Panc1 (cell line): Measurements from ENCODE around the gene CLK2. TPM values are rescaled to one million over a fixed set of nuclear protein-coding genes. Genes with fewer than 3 reads are reported as not detected.

Source experiments
- ATAC-seq: fragments of 200-7000 bp; cut with Tn5 transposase; 2 replicates; pipeline ENCODE4 v1.9.1; 2020; ENCODE audit warnings: mild to moderate bottlenecking, moderate library complexity
- BruUV-seq: library from RNA; stranded (reverse); fragments of 400-500 nt; replicated peaks from 2 replicates; lab custom pipeline; 2021; lab: Mats Ljungman, UMichigan
- CTCF ChIA-PET: fragments of 300-600 bp; sonication (Branson Sonifier 250); formaldehyde crosslinking; loops from one replicate; lab custom pipeline; 2022; ENCODE audit warnings: antibody characterized with exemption; lab: Charles Lee
- POLR2A ChIA-PET: fragments of 300-600 bp; sonication (Branson Sonifier 250); formaldehyde crosslinking; loops from one replicate; lab custom pipeline; 2022; ENCODE audit warnings: antibody characterized with exemption; lab: Charles Lee
- DNase-seq: peaks from one replicate; pipeline ENCODE4 v3.0.0-alpha.2; 2010; ENCODE audit warnings: low read depth, low spot score
- H3K27ac ChIP-seq: 2 replicates; pipeline ENCODE4 v1.5.1; 2011; ENCODE audit warnings: mild to moderate bottlenecking, low read length, inconsistent platforms
- H3K27me3 ChIP-seq: fragments of 200-500 bp; sonication (Bioruptor generic); 2 replicates; pipeline ENCODE4 v1.6.0; 2014; ENCODE audit warnings: low read length, inconsistent platforms; ENCODE audit not compliant: control insufficient read depth, insufficient read depth
- H3K36me3 ChIP-seq: fragments of 200-500 bp; sonication (Bioruptor generic); 2 replicates; pipeline ENCODE4 v1.5.1; 2014; ENCODE audit warnings: inconsistent platforms, mild to moderate bottlenecking, low read length, moderate library complexity; ENCODE audit not compliant: control insufficient read depth, insufficient read depth
- H3K4me1 ChIP-seq: 2 replicates; pipeline ENCODE4 v1.5.1; 2011; ENCODE audit warnings: inconsistent platforms, mild to moderate bottlenecking, low read length, moderate library complexity; ENCODE audit not compliant: control insufficient read depth, insufficient read depth
- H3K4me3 ChIP-seq, 2 experiments: 2 replicates each; pipeline ENCODE4 v1.5.1; 2011 to 2012; ENCODE audit warnings: low read depth in 2 of 2, low read length in 2 of 2, mild to moderate bottlenecking in 2 of 2, inconsistent platforms in 1 of 2, moderate library complexity in 1 of 2
- H3K9me3 ChIP-seq: fragments of 200-500 bp; sonication (Bioruptor generic); 2 replicates; pipeline ENCODE4 v1.5.1; 2014; ENCODE audit warnings: low read depth, mild to moderate bottlenecking, inconsistent platforms, low read length, moderate library complexity; ENCODE audit not compliant: control insufficient read depth, insufficient read depth
- POLR2AphosphoS5 ChIP-seq: IDR thresholded peaks from 2 replicates; pipeline ENCODE4 v1.6.1; 2012; ENCODE audit warnings: mild to moderate bottlenecking, low read depth, low read length, moderate library complexity
- SIN3A ChIP-seq: IDR thresholded peaks from 2 replicates; pipeline ENCODE4 v1.6.1; 2012; ENCODE audit warnings: low read depth, mild to moderate bottlenecking, low read length, moderate library complexity, borderline replicate concordance; ENCODE audit not compliant: insufficient read depth
- TCF7L2 ChIP-seq: IDR thresholded peaks from 2 replicates; pipeline ENCODE4 v1.6.1; 2011; ENCODE audit warnings: mild to moderate bottlenecking, low read depth, low read length, inconsistent platforms
- in situ Hi-C: cut with HindIII; loops from 2 replicates; pipeline ENCODE4 v1.10.0; 2016; ENCODE audit warnings: low sequenced_read_pairs, low pct_unique_long_range_greater_than_20kb
- intact Hi-C: fragments of 100-400 bp; cut with micrococcal nuclease; formaldehyde crosslinking; loops from one replicate; pipeline ENCODE4 v1.10.0; 2022; ENCODE audit not compliant: unreplicated experiment
- total RNA-seq: library from RNA; stranded (reverse); gene quantifications from one replicate; pipeline ENCODE4 v1.2.1, GENCODE V29; 2021; ENCODE audit not compliant: unreplicated experiment
- TF ChIP-seq, protein P1 (sequence below), 2 experiments: IDR thresholded peaks; 2 replicates each; pipeline ENCODE4 v1.6.1; 2011 to 2012; ENCODE audit warnings: low read depth in 2 of 2, control low read depth in 1 of 2, low read length in 1 of 2, mild to moderate bottlenecking in 1 of 2, moderate library complexity in 1 of 2; ENCODE audit not compliant: insufficient read depth in 1 of 2
- TF ChIP-seq, protein P2 (sequence below): fragments of 450-650 bp; IDR thresholded peaks from 2 replicates; pipeline ENCODE4 v1.5.1; 2017; ENCODE audit warnings: mild to moderate bottlenecking

The CLK2 gene
- total RNA-seq, 1 experiment from 2014 or later, result 43.6 TPM

DNA sequence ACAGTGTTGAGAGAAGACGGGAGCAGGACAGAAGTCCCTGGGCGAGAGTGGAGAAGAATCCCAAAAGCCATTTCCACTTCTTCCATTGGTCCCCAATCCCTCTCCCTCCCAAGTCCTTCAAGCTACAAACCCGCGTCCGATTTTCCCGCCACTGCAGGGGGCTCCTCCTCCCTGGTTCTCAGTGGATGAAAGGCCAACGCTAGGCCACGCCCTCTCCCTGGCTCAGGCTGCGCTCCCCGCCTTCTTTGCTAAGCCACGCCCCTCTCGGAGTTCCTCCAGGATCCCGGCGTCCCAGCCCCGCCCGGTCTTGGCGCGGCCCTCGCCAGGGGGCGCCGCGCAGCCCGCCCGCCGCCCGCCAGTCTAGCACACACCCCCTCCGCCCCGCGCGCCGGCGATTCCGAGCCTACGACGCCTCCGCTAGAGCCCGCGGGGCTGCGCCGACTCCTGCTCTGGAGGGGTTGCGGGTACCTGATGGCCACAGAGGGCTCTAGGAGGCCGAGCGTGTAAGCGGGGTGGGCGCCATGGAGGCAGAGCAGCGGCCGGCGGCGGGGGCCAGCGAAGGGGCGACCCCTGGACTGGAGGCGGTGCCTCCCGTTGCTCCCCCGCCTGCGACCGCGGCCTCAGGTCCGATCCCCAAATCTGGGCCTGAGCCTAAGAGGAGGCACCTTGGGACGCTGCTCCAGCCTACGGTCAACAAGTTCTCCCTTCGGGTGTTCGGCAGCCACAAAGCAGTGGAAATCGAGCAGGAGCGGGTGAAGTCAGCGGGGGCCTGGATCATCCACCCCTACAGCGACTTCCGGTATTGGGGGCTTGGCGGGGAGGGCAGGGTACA lies 4.0 kb upstream of the CLK2 start, which contains the start of gene HCN3:
Gene HCN3 (plus strand): TSS at position 394 of the 832 bp plus-strand sequence. CDS start 128 bp downstream, at position 522.
- ChIA-PET CTCF (interaction anchor here (0.6 to 1.4 kb wide), 2 partner anchors 25 to 26 kb away, joined by 7 to 13 read pairs; no protein-coding TSS in a partner anchor), POLR2A (interaction anchor here (0.5 kb wide), 1 partner anchor 305 kb away, joined by 4 read pairs; no protein-coding TSS in a partner anchor)
- BruUV-seq, result no TSS peak
- peak; percentile 82 for ATAC-seq
- TF ChIP-seq SIN3A (0 out of 2 replicates have a peak, but pooled peaks have one; percentile 21), TCF7L2 (no peak), POLR2AphosphoS5 (no peak)
- TF ChIP-seq, protein P1, sequence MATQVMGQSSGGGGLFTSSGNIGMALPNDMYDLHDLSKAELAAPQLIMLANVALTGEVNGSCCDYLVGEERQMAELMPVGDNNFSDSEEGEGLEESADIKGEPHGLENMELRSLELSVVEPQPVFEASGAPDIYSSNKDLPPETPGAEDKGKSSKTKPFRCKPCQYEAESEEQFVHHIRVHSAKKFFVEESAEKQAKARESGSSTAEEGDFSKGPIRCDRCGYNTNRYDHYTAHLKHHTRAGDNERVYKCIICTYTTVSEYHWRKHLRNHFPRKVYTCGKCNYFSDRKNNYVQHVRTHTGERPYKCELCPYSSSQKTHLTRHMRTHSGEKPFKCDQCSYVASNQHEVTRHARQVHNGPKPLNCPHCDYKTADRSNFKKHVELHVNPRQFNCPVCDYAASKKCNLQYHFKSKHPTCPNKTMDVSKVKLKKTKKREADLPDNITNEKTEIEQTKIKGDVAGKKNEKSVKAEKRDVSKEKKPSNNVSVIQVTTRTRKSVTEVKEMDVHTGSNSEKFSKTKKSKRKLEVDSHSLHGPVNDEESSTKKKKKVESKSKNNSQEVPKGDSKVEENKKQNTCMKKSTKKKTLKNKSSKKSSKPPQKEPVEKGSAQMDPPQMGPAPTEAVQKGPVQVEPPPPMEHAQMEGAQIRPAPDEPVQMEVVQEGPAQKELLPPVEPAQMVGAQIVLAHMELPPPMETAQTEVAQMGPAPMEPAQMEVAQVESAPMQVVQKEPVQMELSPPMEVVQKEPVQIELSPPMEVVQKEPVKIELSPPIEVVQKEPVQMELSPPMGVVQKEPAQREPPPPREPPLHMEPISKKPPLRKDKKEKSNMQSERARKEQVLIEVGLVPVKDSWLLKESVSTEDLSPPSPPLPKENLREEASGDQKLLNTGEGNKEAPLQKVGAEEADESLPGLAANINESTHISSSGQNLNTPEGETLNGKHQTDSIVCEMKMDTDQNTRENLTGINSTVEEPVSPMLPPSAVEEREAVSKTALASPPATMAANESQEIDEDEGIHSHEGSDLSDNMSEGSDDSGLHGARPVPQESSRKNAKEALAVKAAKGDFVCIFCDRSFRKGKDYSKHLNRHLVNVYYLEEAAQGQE (IDR thresholded peaks at IDR 0.05; ENCODE audit: insufficient read depth in 1 of 2, low read depth in 2 of 2, low read length in 1 of 2), result no peak
- TF ChIP-seq, protein P2, sequence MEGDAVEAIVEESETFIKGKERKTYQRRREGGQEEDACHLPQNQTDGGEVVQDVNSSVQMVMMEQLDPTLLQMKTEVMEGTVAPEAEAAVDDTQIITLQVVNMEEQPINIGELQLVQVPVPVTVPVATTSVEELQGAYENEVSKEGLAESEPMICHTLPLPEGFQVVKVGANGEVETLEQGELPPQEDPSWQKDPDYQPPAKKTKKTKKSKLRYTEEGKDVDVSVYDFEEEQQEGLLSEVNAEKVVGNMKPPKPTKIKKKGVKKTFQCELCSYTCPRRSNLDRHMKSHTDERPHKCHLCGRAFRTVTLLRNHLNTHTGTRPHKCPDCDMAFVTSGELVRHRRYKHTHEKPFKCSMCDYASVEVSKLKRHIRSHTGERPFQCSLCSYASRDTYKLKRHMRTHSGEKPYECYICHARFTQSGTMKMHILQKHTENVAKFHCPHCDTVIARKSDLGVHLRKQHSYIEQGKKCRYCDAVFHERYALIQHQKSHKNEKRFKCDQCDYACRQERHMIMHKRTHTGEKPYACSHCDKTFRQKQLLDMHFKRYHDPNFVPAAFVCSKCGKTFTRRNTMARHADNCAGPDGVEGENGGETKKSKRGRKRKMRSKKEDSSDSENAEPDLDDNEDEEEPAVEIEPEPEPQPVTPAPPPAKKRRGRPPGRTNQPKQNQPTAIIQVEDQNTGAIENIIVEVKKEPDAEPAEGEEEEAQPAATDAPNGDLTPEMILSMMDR, result peak; percentile 95
- in situ Hi-C loops (no loop called here), intact Hi-C loops (loop anchor here (1.0 kb wide), 1 partner anchor 46 kb away; no protein-coding TSS in a partner anchor)
- Histone ChIP-seq H3K4me3 (peak within 1 kb of the TSS; percentile 70 to 80), H3K4me1 (peaks cover 16% of the 10 kb centered on the region), H3K27me3 (no peaks in the 10 kb centered on the region), H3K9me3 (no peaks in the 10 kb centered on the region), H3K27ac (peak within 1 kb of the TSS; percentile 56), H3K36me3 (no peaks in the 10 kb centered on the region; the same call in 1 of the 2 replicates)
- DNase-seq, result peak; percentile 88

DNA sequence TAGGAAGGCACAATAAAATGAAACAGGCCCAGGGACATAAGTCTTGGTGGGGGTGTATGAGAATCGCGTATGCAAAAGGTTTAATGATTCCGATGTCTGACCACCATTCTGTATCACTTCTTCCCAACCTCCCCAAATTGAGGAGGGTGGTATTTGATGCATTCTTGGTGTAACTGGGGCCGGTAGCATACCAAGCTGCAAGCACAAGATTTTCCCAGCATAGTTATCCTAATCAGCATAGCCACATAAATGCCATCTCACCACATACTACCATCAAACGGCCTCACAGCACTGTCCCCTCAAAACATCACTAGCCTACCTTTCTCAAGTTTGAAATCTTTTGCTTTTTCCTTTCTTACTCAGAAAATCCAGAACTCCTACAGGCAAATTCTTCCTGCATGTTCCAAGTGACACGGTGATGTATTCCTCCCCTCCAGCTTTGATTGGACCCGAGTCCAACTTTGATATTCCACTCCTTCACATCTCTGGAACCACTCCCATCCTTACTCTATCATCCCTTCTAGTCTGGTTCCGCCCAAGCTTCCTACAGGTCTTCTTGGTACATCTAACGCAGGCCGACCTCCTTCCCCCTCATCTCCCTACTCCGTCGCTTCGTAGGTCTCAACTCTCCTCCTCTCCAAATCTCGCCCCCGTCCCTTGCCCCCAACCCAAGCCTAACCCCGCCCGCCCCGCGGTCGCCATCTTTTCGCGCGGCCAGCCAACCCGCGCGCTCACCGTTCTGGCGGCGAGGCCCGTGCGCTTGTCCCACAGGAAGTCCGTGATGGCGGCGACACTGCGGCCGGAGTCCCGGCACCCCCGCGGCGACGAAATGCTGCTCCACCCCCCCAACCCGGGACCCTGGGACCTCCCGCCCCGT lies 600 bp downstream of the CLK2 start:
- DNase-seq, result no peak

More for the DNA sequence above, 600 bp downstream of the CLK2 start:
- BruUV-seq, result TSS peak; percentile 96
- ChIA-PET CTCF (interaction anchor here (1.1 to 1.3 kb wide), 2 partner anchors 22 to 23 kb away, joined by 4 to 5 read pairs; no protein-coding TSS in a partner anchor), POLR2A (interaction anchor here (0.6 to 1.1 kb wide), 3 partner anchors 27 to 1046 kb away, joined by 4 to 11 read pairs (median 5); partner anchors contain the start of gene RUSC1)
- Histone ChIP-seq H3K4me3 (peak overlapping the region; percentile 65 to 67), H3K4me1 (peaks cover 14% of the 10 kb centered on the region; the same call in 1 of the 2 replicates), H3K27ac (peak overlapping the region; percentile 90), H3K9me3 (no peaks in the 10 kb centered on the region), H3K27me3 (no peaks in the 10 kb centered on the region), H3K36me3 (peaks cover 16% of the 10 kb centered on the region)
- ATAC-seq, result peak; percentile 60
- in situ Hi-C loops (no loop called here), intact Hi-C loops (no loop called here)
- TF ChIP-seq, protein P1 (IDR thresholded peaks at IDR 0.05; ENCODE audit: insufficient read depth in 1 of 2, low read depth in 2 of 2, low read length in 1 of 2), result no peak
- TF ChIP-seq SIN3A (no peak), TCF7L2 (no peak)
